Stomach (tissue), 9 donors: ENCODE measurements around the gene PRKN. TPM values are rescaled to one million over a fixed set of nuclear protein-coding genes. Genes with fewer than 3 reads are reported as not detected.

Experiments used
- DNase-seq, 2 donors: peaks; one replicate each; pipeline versions ENCODE4 v3.0.0 to v3.0.0-alpha.2; 2013 to 2019
- H3K27ac ChIP-seq, 5 donors: fragments of 200-600 bp in 4 of 5; sonication (generic) in 4 of 5; one replicate each; pipeline ENCODE4 v1.5.1; 2013 to 2019; ENCODE audit warnings: mild to moderate bottlenecking in 1 of 5, moderate library complexity in 1 of 5
- H3K27me3 ChIP-seq, 3 donors: fragments of 200-600 bp; sonication (generic); one replicate each; pipeline ENCODE4 v1.5.1; 2017 to 2019; ENCODE audit warnings: mixed run types in 1 of 3
- H3K36me3 ChIP-seq, 4 donors: fragments of 200-600 bp; sonication (generic); 1 replicate in 3 of 4; 2 replicates in 1 of 4; pipeline ENCODE4 v1.5.1; 2016 to 2019
- H3K4me1 ChIP-seq, 4 donors: fragments of 200-600 bp; sonication (generic); one replicate each; pipeline ENCODE4 v1.5.1; 2016 to 2019
- H3K4me3 ChIP-seq, 4 donors: fragments of 200-600 bp; sonication (generic) in 3 of 4; one replicate each; pipeline ENCODE4 v1.5.1; 2016 to 2019; ENCODE audit warnings: mild to moderate bottlenecking in 1 of 4
- H3K9me3 ChIP-seq, 4 donors: fragments of 200-600 bp; sonication (generic); one replicate each; pipeline ENCODE4 v1.5.1; 2016 to 2019
- EP300 ChIP-seq: sonication (generic); formaldehyde crosslinking; IDR thresholded peaks from one replicate; pipeline ENCODE4 v1.6.1; 2017; ENCODE audit warnings: antibody characterized with exemption
- POLR2A ChIP-seq, 4 donors: fragments of 450-650 bp; IDR thresholded peaks; one replicate each; pipeline ENCODE4 v1.6.1; 2016; ENCODE audit warnings: antibody characterized with exemption in 4 of 4, control low read depth in 2 of 4, mild to moderate bottlenecking in 1 of 4, moderate library complexity in 1 of 4
- POLR2AphosphoS5 ChIP-seq, 3 donors: sonication (generic); formaldehyde crosslinking; IDR thresholded peaks; one replicate each; pipeline ENCODE4 v1.6.1; 2016; ENCODE audit warnings: antibody characterized with exemption in 3 of 3
- WGBS, 5 donors: extraction: QIAGEN DNeasy Blood & Tissue Kit in 3 of 5; methylation state at CpG; one replicate each; pipeline versions ENCODE4 v1.1.5 to v1.1.7; 2013 to 2018; 5-methylcytosine and 5-hydroxymethylcytosine counted together
- intact Hi-C: fragments of 100-400 bp; cut with DNase I; formaldehyde crosslinking; loops from one replicate; pipeline ENCODE4 v1.15.1; 2023; ENCODE audit warnings: low total_unique reads
- polyA plus RNA-seq, 3 donors: library from polyadenylated mRNA; stranded (reverse); fragments of 200-250 nt; gene quantifications; one replicate each; pipeline ENCODE4 v1.2.3, GENCODE V29; 2013
- total RNA-seq, 5 donors: library from RNA; depleted of rRNA; stranded (reverse); fragments of >200 nt; gene quantifications; one replicate each; pipeline versions ENCODE4 v1.1.0 to v1.2.3, GENCODE V29; 2014 to 2016
- TF ChIP-seq, protein P1 (sequence below), 7 experiments: fragments of 450-650 bp in 4 of 7; fragments of 200-600 bp in 3 of 7; sonication (generic) in 3 of 7; IDR thresholded peaks; one replicate each; pipeline ENCODE4 v1.5.1; 2016 to 2019; ENCODE audit warnings: antibody characterized with exemption in 7 of 7, control low read depth in 2 of 7, mild to moderate bottlenecking in 1 of 7
- donor health status: healthy with polysubstance abuse.
- donor health status: Bipolar disorder and iron deficiency.
- donor health status: healthy.

Gene PRKN
- total and polyA plus RNA-seq, 8 donors = 0.68 to 19.8 (median 9.5) TPM

DNA sequence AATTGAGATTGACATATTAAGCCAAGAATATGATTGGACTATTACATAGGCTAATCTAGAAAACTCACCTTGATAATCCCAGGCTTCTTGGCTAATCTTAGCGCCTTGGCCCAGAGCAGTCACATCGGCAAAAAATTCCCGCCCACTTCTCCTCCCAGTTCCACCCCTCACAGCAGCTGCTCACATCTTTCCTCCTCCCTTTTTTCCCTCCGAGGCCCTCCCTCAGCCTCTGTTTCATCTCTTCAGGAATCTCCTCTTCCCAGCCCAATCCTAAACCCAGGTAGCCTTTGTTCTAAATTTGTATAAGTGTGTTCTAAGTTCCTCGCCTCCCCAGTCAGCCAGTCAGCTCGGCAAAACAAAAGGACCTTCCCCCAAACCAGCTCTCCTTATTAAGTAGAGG lies 184.3 kb downstream of the PRKN start:
- H3K27ac ChIP-seq = no peak overlapping the region
- intact Hi-C loops = no loop called here
- no peaks in the 10 kb centered on the region for H3K36me3 ChIP-seq
- DNase-seq = no peak
- no peaks in the 10 kb centered on the region for H3K27me3 ChIP-seq
- no peak overlapping the region for H3K4me3 ChIP-seq
- H3K9me3 ChIP-seq = no peaks in the 10 kb centered on the region
- H3K4me1 ChIP-seq = peaks cover 0 to 3% (median 0%) of the 10 kb centered on the region in 4 donors
- 78 to 84% (median 82%) methylated on average over 6 of the region's 6 CpGs for WGBS, 5 donors
- no peak for TF ChIP-seq POLR2AphosphoS5 (IDR thresholded peaks at IDR 0.05)
- TF ChIP-seq POLR2A (IDR thresholded peaks at IDR 0.05) = no peak
- TF ChIP-seq, protein P1, sequence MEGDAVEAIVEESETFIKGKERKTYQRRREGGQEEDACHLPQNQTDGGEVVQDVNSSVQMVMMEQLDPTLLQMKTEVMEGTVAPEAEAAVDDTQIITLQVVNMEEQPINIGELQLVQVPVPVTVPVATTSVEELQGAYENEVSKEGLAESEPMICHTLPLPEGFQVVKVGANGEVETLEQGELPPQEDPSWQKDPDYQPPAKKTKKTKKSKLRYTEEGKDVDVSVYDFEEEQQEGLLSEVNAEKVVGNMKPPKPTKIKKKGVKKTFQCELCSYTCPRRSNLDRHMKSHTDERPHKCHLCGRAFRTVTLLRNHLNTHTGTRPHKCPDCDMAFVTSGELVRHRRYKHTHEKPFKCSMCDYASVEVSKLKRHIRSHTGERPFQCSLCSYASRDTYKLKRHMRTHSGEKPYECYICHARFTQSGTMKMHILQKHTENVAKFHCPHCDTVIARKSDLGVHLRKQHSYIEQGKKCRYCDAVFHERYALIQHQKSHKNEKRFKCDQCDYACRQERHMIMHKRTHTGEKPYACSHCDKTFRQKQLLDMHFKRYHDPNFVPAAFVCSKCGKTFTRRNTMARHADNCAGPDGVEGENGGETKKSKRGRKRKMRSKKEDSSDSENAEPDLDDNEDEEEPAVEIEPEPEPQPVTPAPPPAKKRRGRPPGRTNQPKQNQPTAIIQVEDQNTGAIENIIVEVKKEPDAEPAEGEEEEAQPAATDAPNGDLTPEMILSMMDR (IDR thresholded peaks at IDR 0.05) = no peak
- no peak for TF ChIP-seq EP300

DNA sequence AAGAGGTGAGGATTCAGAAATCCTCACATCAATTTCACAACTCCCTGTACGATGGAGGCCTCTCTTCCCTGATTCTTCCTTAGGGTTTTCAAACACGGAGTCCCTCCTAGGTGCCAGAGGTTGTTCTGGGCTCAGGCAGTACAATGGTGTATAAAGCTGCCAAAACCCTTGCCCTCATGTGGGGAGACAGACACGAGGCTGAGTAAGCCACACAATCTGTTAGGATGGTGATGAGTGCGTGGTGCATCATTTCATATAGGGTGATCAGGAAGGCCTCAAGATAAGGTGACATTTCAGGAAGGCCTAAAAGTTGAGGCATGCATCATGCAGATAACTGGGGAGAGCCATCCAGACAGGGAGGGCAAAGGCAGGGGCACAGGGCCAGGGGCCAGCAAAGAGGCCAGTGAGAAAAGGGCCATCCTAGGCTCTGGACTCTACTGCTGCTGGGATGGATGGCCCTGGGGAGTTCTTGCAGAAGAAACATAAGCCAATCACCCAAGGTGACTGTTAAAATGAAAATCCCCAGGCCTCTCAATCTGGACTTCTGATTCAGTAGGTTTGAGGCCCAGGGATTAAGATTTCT lies 186.5 kb downstream of the PRKN start:
- Histone ChIP-seq H3K4me3 (no peak overlapping the region), H3K9me3 (no peaks in the 10 kb centered on the region), H3K4me1 (peaks cover 0 to 3% (median 0%) of the 10 kb centered on the region in 4 donors), H3K27me3 (no peaks in the 10 kb centered on the region), H3K36me3 (no peaks in the 10 kb centered on the region), H3K27ac (no peak overlapping the region)
- no peak for DNase-seq
- 79 to 93% (median 91%) methylated on average over 4 of the region's 4 CpGs for WGBS, 5 donors
- TF ChIP-seq, protein P1 (IDR thresholded peaks at IDR 0.05) = no peak
- no peak for TF ChIP-seq POLR2A (IDR thresholded peaks at IDR 0.05)
- no peak for TF ChIP-seq EP300
- intact Hi-C loops = no loop called here

DNA sequence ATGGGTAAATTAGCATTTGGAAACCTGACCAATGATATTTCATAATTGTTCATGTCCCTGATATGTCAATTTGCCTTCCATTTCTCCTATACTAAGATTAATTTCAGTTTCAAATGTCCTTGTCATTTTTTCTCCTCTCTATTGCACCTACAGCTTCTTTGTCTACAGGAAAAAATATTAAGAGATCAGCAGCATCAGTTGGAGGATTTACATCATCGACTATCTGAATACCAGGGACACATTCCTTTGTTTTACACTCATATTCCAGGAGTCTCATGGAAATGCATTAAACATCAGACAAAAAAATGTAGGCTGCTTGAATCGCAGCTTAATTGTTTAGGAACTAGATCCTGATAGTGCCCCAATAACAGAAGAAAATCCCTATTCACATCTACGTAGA lies 188.2 kb downstream of the PRKN start:
- TF ChIP-seq POLR2AphosphoS5 (IDR thresholded peaks at IDR 0.05) = no peak
- TF ChIP-seq, protein P1 (IDR thresholded peaks at IDR 0.05) = no peak
- TF ChIP-seq POLR2A (IDR thresholded peaks at IDR 0.05) = no peak
- no peak for TF ChIP-seq EP300
- Histone ChIP-seq H3K4me1 (peaks cover 0 to 2% (median 0%) of the 10 kb centered on the region in 4 donors), H3K9me3 (no peaks in the 10 kb centered on the region), H3K4me3 (no peak overlapping the region), H3K27me3 (no peaks in the 10 kb centered on the region), H3K36me3 (no peaks in the 10 kb centered on the region), H3K27ac (no peak overlapping the region)
- DNase-seq = no peak
- intact Hi-C loops = no loop called here
- 73 to 86% (median 83%) methylated on average over 3 of the region's 3 CpGs for WGBS, 5 donors

DNA sequence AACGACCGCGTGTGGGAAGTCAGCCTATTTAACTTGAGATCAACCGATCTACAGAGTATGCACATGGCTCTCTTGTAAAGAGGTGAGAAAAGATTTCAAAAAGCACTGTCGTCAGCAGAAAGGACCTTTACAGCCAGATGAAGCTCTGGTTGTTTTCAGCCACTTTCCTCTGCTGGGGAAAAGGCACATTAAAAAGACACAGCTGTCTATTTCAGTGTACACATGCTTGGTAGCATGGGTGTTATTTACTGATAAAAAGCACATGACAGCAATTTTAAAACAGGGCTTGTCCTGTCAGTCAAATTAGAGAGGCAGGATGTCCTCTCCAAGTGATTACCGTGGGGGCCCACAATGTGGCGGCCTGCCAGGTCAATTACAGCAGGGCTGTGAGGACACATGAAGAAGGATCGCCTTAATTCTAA lies 188.9 kb downstream of the PRKN start:
- WGBS, 5 donors = 59 to 65% (median 61%) methylated on average over 8 of the region's 8 CpGs
- peak in 1 of 2 donors; percentile 53 for DNase-seq

More for the DNA sequence above, 188.9 kb downstream of the PRKN start:
- H3K27ac ChIP-seq = no peak overlapping the region
- no peaks in the 10 kb centered on the region for H3K9me3 ChIP-seq
- no peaks in the 10 kb centered on the region for H3K4me1 ChIP-seq
- TF ChIP-seq, protein P1 (IDR thresholded peaks at IDR 0.05) = no peak
- TF ChIP-seq POLR2AphosphoS5 (IDR thresholded peaks at IDR 0.05) = no peak
- TF ChIP-seq EP300 = no peak
- no peak for TF ChIP-seq POLR2A (IDR thresholded peaks at IDR 0.05)
- no peak overlapping the region for H3K4me3 ChIP-seq
- H3K36me3 ChIP-seq = no peaks in the 10 kb centered on the region
- no peaks in the 10 kb centered on the region for H3K27me3 ChIP-seq
- intact Hi-C loops = no loop called here
